Forelimb muscle (tissue), 1 donor: Measurements from ENCODE around the gene KRTAP12-2. TPM values are rescaled to one million over a fixed set of nuclear protein-coding genes. Genes with fewer than 3 reads are reported as not detected.

ENCODE experiments used
- DNase-seq: peaks from one replicate; pipeline ENCODE4 v3.0.0-alpha.2; 2013; ENCODE audit warnings: low read depth
- polyA plus RNA-seq: library from polyadenylated mRNA; unstranded; fragments of 120-200 nt; gene quantifications from one replicate; pipeline ENCODE4 v1.2.1, GENCODE V29; 2013; ENCODE audit not compliant: insufficient read length

Gene KRTAP12-2
- not detected for polyA plus RNA-seq

- DNase-seq = no peak
Measured at GRCh38 chr21:44666401-44667320, at the start of gene KRTAP12-2. Gene KRTAP12-2, minus strand, starts transcription at chr21:44666927. Its CDS starts 41 bp downstream, at chr21:44666886.

GRCh38 chr21:44714905-44715304, 48.2 kb upstream of the KRTAP12-2 start:
- DNase-seq = no peak

- DNase-seq = no peak
Measured at GRCh38 chr21:44713846-44714245, 47.1 kb upstream of the KRTAP12-2 start.

GRCh38 chr21:44713130-44713529, 46.4 kb upstream of the KRTAP12-2 start:
- DNase-seq = no peak

- DNase-seq = no peak
Measured at GRCh38 chr21:44712203-44713028, 45.7 kb upstream of the KRTAP12-2 start.

GRCh38 chr21:44711327-44712202, 44.8 kb upstream of the KRTAP12-2 start, which contains the start of gene TSPEAR:
Gene TSPEAR, minus strand, starts transcription at chr21:44711572. Its CDS starts 58 bp downstream, at chr21:44711514.
- no peak for DNase-seq

GRCh38 chr21:44710756-44711326, 44.1 kb upstream of the KRTAP12-2 start:
- no peak for DNase-seq

- DNase-seq = no peak
Measured at GRCh38 chr21:44710294-44710665, 43.6 kb upstream of the KRTAP12-2 start.

GRCh38 chr21:44709426-44710293, 42.9 kb upstream of the KRTAP12-2 start:
- no peak for DNase-seq

GRCh38 chr21:44708866-44709425, 42.2 kb upstream of the KRTAP12-2 start:
- DNase-seq = no peak

GRCh38 chr21:44708213-44708865, 41.6 kb upstream of the KRTAP12-2 start:
- DNase-seq = no peak

- DNase-seq = no peak
Measured at GRCh38 chr21:44706706-44707581, 40.2 kb upstream of the KRTAP12-2 start.

- DNase-seq = no peak
Measured at GRCh38 chr21:44706026-44706705, 39.4 kb upstream of the KRTAP12-2 start.

GRCh38 chr21:44704636-44705001, 37.9 kb upstream of the KRTAP12-2 start:
- DNase-seq = no peak

- DNase-seq = no peak
Measured at GRCh38 chr21:44703731-44704635, 37.3 kb upstream of the KRTAP12-2 start.

GRCh38 chr21:44702973-44703730, 36.4 kb upstream of the KRTAP12-2 start:
- DNase-seq = no peak
